ENCODE measurements around the gene NOTCH3.

Gene NOTCH3

DNA sequence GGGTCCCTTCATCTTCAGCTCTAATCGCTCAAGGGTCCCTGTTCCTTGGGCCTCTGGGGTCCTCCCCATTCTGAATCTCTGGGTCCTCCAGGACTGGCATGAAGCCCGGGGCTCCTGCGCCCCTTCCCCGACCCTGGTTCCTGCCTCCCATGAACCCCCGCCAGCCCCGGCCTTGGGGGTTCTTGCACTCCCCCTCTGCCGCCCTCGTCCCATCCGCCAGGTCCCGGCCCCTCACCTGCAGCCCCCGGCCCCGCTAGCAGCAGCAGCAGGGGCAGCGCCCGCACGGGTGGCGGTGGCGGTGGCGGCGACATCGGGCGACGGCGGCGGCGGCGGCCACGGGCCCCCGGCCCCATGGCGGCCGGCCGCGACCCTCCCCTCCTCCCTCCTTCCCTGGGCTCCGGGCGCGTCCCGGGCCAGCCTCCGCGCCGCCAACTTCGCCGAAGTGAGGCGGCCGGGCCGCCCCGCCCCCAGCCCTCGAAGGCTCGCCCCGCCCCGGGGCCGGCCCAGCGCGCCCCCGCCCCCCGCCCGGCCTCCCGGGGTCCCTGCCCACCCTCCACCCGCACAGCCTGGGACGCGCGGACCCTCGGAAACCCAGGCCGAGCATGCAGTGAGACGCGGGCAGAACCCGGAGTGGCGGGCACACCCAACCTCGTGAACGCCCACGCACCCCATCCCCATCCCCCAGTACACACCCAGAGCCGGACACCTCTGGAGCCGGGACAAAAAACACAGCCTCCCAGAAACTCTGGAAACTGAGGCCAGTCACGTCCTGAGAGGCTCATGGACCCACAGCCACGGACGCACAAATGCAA, at the start of gene NOTCH3:
Gene NOTCH3, minus strand, starts transcription at position 443 of the 812 bp plus-strand sequence. Its CDS starts 90 bp downstream, at position 353.
- no peak for DNase-seq (ENCODE audit: low spot score)

DNA sequence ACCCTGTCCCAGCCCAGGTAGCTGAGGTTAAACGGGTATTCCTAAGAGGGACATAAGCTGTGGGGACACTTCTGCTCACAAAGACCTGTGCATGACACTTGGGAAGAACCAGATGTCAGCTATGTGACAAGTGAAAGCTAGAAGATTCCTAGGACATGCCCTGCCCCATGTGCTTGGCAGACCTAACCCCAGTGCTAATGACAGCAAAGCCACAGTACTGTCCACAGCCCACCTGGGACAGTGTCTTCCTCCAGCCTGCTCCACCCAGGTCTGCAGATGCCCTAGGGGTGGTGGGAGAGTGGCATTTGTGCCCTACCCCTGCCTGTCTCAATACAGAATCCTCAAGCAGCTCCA, 49.8 kb upstream of the NOTCH3 start:
- DNase-seq (ENCODE audit: low spot score) = no peak

DNA sequence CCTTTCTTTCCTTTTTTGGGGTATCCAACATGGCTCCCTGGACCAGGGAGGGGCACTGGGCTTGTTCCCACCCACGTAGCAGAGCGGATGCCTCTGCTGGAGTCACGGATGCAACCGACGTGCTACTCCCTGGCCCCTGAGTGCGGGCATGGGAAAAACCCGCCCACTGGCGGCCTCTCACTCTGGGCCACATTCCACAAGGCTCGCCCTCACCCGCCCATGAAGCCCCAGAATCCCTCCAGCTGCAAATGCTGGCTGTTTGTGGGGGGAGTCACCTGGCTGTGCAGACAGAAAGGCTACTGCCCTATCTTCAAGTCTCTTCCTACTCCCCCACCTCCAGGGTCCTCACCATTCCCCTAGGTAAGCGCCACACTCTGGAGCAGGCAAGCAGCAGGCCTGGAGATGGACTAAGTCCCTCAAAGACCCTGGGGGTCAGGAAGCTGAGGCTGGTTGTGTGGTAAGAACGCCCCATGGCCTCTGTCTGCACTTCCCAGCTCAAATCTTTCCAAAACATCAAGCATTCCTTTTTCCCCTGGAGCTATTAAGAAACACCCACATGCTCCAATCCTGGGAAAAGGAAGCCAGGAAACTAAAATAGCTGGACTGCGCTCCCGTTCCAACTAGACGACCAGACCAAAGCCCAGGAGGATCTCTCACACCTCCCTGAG, 49.3 kb upstream of the NOTCH3 start:
- DNase-seq (ENCODE audit: low spot score) = no peak

DNA sequence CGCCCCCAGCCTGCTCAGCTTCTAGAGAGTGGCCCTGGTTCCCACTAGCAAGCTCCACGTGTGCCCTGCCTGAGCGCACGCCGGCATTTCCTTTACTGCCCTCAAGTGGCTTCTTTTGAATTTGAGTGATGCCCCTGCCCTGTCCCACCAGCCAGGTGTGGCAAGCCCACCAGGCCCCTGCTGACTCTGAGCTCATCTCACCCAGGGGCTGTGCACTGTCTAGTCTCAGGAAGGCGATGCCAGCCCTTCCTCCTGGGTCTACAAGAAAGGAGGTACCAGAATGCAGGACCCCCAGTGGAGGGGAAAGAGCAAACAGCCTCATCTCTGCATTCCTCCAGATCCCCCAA, 48.7 kb upstream of the NOTCH3 start:
- no peak for DNase-seq (ENCODE audit: low spot score)

DNA sequence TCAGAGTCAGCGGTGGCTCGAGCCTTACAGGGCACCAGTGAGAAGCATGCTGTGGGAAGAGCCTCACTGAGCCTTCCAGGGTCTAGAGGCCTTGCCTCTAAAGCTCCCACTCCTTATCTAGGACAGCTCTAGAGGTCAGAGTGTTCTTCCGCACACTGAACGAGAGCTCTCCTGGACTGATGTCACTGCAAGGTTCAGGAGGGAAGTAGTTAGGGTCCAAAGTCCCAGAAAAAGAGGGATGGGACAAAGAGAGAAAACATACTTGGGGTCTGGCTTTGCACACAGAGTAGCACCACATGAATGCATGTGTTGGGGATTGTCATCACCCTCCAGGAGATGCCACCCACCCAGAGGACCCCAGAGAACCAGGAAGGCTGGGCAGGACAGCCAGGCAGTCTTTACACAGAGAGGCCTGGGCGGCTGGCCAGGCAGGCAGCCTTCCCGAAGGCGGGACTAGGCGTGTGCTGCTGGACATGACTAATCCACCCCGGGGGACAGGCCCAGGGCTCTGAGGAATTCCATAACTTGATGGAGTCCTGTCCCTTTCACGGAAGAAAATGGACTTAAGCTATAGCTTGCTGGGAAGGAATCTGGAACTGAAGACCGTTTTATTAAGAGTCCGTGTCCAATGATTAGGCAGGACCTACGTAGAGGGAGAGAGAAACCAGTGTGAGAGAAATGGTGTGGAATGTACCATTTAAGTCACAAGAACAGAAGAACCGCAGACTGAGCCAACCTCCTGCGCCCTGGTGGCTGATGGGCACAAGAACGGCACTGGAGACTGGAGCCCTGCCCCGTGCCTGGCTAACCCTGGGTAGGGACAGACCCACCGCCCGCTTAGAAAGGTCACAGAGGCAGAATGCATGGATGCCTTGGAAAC, 48.1 kb upstream of the NOTCH3 start:
- no peak for DNase-seq (ENCODE audit: low spot score)

DNA sequence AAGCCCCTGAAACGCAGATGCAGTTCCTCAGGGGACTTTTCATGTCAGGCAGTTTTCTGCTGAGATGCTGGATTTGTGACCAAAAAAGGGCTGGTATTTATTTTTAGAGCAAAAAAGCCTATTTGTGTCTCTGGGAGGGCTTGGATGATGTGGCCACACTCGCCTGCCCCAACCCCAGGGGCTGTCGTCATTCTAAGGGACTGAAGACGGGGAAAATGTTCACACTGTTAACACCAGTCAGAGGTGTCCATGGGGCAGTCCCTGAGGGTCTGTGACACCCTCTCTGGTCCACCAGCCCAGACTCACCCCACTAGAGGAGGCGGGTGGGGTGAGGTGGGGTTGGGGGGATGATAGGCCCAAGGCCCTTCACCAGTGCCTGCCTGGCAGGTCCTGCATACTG, 47.3 kb upstream of the NOTCH3 start:
- DNase-seq (ENCODE audit: low spot score) = no peak

DNA sequence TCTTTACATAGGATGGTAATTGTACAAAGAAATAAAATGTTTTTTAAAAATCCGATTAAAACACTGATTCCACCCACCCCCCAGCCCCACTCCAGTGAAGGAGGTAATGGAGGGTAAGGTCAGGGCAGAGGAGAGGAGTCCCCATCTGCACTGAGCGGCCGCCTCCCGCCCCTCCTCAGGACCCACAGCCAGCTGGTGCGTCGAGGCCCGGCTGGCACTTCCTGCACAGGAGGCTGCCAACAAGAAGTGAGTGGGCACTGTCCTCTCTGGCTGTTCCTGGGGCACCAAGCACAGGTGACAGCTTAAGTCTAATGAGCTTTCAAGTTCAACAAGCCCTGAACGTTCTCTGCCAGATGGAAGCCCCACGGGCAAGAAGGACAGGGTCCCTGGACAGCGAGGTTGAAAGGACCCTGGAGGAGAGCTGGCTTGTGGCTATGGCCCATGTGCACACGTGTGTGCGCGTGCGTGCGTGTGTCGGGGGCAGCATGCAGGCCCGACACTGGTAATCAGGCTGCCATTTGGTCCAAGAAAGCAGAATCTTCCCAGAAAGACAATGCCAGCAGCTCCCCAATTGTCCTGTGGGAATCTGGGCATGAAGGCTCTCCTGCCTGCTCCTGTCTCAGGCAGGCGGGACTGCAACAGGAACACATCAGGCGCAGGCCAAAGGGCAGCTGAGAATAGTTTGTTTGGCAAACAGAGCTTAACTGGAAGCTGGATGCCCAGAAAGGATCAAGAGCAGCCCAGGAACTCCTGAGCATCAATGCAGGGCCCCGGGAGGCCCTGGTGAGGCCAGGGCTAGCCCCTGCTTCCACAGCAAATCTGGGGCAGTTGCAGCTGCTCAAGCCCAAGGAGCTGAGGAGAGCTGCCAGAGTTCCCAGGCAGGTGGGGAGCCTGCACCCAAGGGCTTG, 46.6 kb upstream of the NOTCH3 start:
- no peak for DNase-seq (ENCODE audit: low spot score)

DNA sequence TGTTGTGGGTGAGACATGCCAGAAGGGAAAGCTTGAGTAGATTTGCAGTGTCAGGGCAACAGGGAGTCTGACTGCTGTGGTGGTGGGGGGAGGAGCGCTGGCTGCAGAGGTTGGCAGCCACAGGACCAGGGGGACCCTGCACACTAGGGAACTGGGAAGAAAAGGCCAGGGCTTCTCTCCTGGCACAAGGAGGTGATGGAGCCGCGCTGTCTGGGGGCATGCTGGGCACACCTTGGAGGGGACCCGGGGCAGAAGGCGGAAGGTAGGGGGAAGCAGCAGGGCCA, 45.3 kb upstream of the NOTCH3 start:
- DNase-seq (ENCODE audit: low spot score) = no peak

DNA sequence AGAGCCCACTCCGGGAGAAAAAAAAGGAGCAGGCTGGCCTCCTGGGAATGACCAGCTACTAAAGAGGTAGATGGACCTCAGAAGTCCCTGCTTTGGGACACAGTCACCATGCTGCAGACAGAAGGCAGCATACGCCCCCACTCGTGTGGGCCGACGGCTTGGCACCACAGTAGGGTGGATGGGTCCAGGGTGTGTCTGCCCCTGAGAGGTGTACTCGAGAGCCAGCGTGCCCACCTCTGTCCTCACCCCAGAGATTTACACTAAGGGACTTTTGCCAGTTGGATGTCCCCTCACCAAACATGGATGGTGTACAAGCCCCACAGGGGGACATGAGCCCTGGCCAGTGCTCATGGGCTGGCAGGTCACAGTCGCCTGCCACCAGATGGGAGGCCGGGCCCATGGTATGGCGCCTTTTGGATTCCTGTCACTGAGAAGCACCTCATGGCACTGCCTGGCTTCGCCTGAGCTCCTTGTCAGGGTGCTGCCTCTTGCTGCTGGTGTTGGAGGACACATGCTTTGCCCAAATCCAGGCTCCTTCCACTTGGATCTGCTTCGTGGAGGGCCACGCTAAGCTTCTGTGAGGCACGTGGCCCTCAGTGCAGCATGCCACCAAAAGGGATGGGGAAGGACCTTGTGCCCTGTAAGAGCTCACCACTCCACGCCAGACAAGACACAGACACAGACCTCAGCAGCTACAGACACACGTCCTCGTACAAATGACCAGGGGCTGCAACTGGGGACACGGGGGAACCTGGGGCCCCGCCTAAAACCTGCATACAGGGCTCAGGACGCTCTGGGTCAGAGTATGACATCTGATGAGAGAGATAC, 44.8 kb upstream of the NOTCH3 start:
- no peak for DNase-seq (ENCODE audit: low spot score)

DNA sequence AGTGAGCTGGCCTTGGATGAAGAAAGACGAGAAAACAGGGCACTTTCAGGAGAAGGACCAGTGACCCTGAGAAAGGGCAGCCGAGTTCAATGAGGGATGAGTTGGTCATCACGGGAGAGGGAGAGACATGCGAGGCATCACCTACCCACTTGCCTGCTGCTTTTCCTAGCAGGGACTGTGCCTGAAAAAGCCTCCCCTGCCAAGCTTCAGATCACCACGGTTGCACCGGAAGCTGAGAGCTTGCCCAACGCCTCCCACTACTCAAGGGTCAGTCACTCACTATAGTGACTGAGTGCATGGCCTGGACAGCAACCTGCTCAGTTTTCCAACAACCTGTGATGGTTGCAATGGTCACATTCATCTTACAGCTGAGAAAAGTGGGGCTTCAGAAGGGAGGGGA, 44.0 kb upstream of the NOTCH3 start:
- no peak for DNase-seq (ENCODE audit: low spot score)

DNA sequence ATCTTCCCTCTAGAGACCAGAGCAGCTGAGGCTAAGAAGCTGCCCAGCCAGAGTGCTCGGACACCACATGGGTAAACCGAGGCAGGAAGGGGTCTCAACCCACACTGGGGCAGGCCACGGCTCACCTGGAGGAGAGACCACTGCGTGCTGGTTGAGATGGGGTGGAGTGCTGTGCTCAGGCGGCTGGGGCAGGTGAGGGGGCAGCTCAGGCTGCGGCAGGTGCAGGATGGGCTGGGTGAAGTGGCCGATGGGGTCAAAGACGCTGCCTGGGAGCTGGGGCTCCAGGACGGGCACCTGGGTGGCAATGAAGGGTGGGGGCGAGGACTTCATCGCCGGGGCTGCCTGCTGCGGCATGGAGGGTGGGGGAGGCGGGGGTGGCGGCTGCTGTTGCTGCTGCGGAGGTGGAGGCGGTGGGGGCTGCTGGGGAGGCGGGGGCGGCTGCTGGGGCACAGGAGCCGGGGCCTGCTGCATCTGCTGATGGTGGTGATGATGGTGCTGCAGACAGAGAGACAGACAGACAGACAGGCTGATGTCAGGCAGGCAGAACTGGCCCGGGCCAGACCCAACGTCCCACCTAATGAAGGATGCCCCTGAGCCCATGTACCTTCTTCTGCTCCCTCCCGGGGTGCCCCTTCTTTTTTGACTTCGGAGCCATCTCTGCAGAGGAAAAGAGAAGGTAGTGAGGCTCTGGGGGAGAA, 43.5 kb upstream of the NOTCH3 start:
- no peak for DNase-seq (ENCODE audit: low spot score)

DNA sequence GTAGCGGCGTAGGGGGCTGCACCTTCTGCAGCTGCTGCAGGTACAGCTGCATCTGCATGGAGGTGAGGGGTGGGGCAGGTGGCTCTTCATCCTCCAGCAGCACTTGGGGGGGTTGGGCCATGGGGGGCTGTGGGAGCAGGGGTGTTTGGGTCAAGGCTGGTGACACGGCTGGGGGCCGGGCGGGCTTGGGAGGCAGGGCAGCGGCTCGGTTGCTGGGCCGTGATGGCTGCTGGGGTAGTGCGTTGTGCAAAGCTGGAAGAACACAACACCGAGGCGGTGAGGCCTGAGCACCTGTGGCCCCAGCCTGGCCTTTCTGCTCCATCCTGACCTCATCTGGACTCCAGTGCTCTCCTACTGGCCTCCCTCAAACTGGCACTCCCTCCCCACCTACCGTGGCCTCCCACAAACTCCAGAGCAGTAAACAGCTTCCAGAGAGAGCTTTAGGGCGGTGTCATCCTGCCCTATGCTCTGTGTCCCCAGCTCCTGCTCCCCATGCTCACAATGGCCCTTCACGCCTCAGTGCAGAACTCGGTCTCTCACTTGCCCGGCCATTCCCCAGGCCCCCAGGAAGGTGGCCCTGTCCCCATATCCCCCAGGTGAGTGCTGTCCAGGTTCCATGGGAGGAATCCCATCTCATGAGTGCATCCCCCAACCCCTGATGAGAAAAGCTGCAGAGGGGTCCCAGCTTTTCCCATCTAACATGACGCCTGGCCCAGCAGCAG, 42.6 kb upstream of the NOTCH3 start:
- DNase-seq (ENCODE audit: low spot score) = no peak

DNA sequence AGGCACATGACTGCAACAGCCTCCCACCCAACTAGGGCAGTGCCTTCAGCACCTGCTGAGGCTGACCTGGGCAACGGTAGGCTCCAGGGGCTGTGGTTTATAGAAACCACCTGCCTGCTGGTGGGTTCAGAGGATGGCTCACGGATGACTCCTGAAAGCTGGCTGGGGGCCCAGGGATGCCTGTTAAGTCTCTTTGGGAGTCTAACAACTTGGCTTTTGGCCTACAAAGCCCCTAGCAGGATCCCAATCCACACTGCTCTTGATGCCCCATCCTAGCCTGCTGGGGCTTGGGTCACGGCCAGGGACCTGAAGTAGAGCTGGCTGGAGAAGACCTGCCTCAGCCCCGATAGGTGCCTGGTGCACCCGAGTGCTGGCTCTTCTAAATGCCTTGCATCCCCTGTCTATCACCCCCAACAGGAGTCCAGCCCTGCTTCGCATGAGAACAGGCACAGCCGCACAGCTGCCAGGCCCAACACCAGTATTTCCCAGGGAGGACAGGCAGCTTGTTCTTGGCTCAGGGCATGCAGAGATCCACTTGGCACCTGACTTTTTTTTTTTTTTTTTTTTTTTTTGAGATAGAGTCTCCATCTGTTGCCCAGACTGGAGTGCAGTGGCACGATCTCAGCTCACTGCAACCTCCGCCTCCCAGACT, 40.6 kb upstream of the NOTCH3 start:
- DNase-seq (ENCODE audit: low spot score) = no peak

DNA sequence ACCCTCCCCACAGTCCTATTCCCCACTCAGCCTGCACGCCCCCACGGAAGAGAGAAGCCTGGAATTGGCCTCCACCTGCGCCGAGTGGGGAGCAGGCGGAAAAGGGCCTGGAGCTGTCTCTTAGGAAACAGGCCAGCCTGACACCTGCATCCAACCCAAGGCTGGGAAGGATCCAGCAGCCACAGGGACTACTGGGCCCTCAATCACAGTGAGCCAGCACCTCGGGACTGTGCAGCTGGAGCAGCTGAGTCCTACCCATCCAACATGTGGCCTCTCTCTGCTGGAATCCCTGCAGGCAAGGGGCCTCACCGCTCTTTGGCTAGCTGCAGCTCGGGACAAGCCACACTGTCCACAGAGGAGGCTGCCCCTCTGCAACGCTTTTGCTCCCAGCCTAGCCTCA, 39.7 kb upstream of the NOTCH3 start:
- DNase-seq (ENCODE audit: low spot score) = no peak

DNA sequence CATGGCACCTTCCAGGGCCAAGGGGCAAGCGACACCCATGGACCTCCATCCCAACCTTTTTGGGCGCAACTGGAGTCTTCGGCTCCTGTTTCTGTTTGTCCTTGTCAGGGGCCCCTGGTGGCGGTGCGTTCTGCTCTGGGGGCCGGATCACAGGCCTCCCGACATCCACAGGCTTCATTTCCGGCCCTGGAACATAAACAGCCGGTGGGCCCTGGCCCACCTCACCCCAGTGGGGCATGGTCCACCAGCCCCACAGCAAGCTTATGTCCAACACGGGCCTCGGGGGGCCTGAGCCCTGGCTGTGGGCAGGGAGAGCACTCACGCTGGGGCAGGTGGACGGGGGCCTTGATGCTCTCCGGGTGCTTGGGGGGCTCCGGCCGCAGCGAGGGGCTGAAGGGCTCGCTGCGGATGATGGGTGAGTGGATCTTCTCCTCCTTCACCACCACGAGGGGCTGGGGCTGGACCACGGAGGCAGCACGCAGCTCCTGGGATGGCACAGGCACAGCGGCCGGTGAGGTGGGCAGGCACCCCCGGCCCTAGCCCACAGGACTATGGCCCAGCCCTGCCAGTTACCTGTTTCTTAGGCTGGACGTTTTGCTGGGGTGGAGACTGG, 38.6 kb upstream of the NOTCH3 start:
- DNase-seq (ENCODE audit: low spot score) = no peak

DNA sequence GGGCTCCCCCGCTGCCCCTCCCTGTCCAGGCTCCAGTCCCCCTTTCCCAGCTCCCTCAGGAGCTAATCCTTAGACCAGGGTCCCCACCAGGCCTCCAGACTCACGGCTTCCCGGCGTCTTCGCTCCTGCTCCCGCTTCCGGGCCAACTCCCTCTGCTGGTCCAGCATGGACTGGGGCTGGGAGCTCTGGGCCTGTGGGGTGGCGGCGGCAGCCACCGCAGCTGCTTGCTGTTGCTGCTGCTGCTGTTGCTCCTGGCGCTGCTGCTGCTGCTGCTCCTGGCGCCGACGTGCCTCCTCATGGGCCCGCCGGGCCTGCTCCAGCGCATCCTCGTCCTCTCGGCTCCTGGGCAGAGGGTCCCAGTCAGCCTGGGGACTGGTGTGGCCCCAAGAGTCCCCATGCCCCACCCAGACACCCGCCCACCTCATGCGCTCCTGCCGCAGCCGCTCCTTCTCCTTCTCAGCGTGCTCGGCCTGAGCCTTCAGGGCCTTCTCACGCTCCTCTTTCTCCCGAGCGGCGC, 37.9 kb upstream of the NOTCH3 start:
- no peak for DNase-seq (ENCODE audit: low spot score)

DNA sequence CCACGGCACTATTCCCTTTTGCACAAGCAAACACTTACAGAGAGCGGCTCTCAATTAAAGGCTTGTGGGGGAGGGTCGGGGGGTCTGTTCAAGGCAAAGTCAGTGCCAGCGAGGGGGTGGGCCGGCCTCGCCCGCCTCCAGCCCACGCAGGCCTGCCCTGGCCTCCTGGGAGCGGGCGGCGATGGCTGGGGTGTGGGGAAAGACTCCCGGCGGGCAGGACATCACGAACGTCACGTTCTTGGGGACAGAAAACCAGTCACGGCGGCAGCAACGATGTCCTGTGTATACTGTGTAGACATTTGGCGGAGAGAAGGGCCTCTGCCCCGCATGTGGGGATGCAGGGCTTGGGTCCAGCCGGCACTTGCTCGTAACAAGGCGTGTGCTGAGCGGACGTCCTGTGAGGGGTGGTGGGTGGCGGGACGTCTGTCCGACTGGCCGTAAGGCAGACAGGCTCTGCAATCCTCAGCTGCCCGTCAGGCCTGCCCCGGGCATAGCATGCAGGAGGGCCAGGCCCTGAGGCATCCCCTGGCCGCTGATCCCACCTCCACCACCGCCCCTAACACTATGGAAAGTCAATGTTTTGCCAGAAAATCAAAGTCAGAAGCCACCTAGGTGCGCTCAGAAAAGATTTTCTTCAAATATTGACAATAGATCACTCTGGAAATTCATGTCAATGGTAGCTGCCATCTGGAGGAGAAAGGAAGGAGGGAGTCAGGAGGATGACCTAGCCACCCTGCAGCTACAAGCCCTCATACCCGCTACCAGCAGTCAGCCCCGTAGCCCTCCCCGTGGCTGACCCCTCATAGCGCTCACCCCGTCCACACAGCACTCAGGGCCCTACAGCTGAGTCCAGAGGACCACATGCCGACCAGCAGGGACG, 37.2 kb upstream of the NOTCH3 start:
- no peak for DNase-seq (ENCODE audit: low spot score)

DNA sequence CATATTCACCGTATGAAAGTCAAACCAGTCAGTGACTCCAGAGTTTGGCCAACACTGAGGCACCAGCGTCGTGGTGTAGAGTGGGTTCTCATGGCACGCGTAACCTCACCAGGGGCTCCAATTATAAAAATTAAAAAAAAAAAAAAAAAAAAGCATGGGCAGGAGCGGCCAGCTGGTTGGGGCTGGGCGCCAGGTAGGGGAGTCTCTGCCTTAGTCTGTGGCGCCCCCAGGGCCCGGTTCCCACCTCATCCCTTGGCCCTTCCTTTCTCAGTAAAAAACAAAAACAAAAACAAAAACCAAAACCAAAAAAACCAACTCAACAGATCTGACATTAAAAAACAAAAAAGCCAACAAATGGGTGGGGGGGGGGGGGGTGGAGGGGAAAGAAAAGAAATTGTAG, 36.1 kb upstream of the NOTCH3 start:
- no peak for DNase-seq (ENCODE audit: low spot score)
